NCI-H82 treated with DMSO at 0.1 percent for 48 hours (cell line): ENCODE results near the gene GAL3ST1.

Experiments used
- DNase-seq: peaks from one replicate; lab custom pipeline; 2025; ENCODE audit not compliant: unreplicated experiment; lab: John Stamatoyannopoulos, UW

The GAL3ST1 gene

GRCh38 chr22:30537083-30537731 lies 37.3 kb downstream of the GAL3ST1 start:
- no peak for DNase-seq

- no peak for DNase-seq
Measured at GRCh38 chr22:30535182-30535581, 39.3 kb downstream of the GAL3ST1 start.

- no peak for DNase-seq
Measured at GRCh38 chr22:30531651-30532608, 42.5 kb downstream of the GAL3ST1 start.

- DNase-seq: no peak
Measured at GRCh38 chr22:30526656-30527055, 47.8 kb downstream of the GAL3ST1 start.

- DNase-seq: no peak
Measured at GRCh38 chr22:30523646-30524489, 50.6 kb downstream of the GAL3ST1 start.

- DNase-seq: no peak
Measured at GRCh38 chr22:30521368-30522156, 52.9 kb downstream of the GAL3ST1 start.

GRCh38 chr22:30519842-30520425 lies 54.5 kb downstream of the GAL3ST1 start:
- no peak for DNase-seq

GRCh38 chr22:30516731-30517130 lies 57.7 kb downstream of the GAL3ST1 start:
- DNase-seq: no peak

GRCh38 chr22:30516273-30516672 lies 58.2 kb downstream of the GAL3ST1 start:
- DNase-seq: no peak

- no peak for DNase-seq
Measured at GRCh38 chr22:30514252-30514651, 60.2 kb downstream of the GAL3ST1 start.

- no peak for DNase-seq
Measured at GRCh38 chr22:30513462-30513861, 61.0 kb downstream of the GAL3ST1 start.

GRCh38 chr22:30511911-30512310 lies 62.6 kb downstream of the GAL3ST1 start:
- DNase-seq: no peak

- DNase-seq: no peak
Measured at GRCh38 chr22:30511109-30511508, 63.4 kb downstream of the GAL3ST1 start.

- no peak for DNase-seq
Measured at GRCh38 chr22:30508216-30508615, 66.2 kb downstream of the GAL3ST1 start.

GRCh38 chr22:30507670-30508069 lies 66.8 kb downstream of the GAL3ST1 start:
- DNase-seq: no peak

GRCh38 chr22:30506507-30506968 lies 67.9 kb downstream of the GAL3ST1 start:
- no peak for DNase-seq
